ENCODE results near the gene FLCN. TPM values are rescaled to one million over a fixed set of nuclear protein-coding genes. Genes with fewer than 3 reads are reported as not detected.

FLCN gene
- total and polyA plus RNA-seq, 12 donors = 16.0 to 78.2 (median 35.8) TPM

DNA sequence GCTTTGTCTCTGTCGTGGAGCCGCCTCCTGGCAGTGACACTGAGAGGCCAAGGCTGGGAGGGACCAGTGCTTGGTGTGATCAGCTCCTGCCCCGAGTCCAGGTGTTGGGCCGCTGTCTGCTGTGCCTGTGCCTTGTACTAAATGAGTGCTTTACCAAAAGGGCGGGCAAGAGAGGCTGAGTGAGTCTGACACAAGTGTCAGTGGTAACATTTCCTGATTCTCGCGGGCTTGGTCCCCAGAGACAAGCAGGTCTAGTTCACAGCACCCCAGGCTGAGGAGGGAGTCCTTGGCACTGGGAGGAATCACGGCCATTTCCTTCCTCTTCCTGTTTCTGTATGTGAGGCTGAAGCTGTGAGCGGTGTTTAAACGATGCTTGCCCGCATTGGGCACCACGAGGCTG lies 61.1 kb downstream of the FLCN start:
- H3K27me3 ChIP-seq = no peaks in the 10 kb centered on the region
- no peak overlapping the region for H3K4me3 ChIP-seq
- peaks cover 3 to 100% (median 85%) of the 10 kb centered on the region in 9 donors for H3K36me3 ChIP-seq
- peak overlapping the region in 2 of 10 donors; percentile 29 to 35 for H3K27ac ChIP-seq
- no peaks in the 10 kb centered on the region for H3K9me3 ChIP-seq
- TF ChIP-seq CTCF (IDR thresholded peaks at IDR 0.05) = no peak
- H3K4me1 ChIP-seq = peaks cover 7 to 49% (median 34%) of the 10 kb centered on the region in 9 donors
- WGBS, 2 donors = 66 to 77% methylated on average over 12 of the region's 12 CpGs
- ATAC-seq (no peak), DNase-seq (no peak)
- intact Hi-C loops (cut with DNase I) = no loop called here

GRCh38 chr17:17175340-17175739 lies 61.6 kb downstream of the FLCN start:
- no peak for ATAC-seq
- no peak overlapping the region for H3K4me3 ChIP-seq
- peaks cover 3 to 100% (median 79%) of the 10 kb centered on the region in 9 donors for H3K36me3 ChIP-seq
- H3K9me3 ChIP-seq = no peaks in the 10 kb centered on the region
- intact Hi-C loops (cut with DNase I) = no loop called here
- H3K4me1 ChIP-seq = peaks cover 7 to 49% (median 34%) of the 10 kb centered on the region in 9 donors
- H3K27me3 ChIP-seq = no peaks in the 10 kb centered on the region
- WGBS, 2 donors = 89% methylated on average over 8 of the region's 8 CpGs
- H3K27ac ChIP-seq = no peak overlapping the region
- TF ChIP-seq CTCF (IDR thresholded peaks at IDR 0.05) = no peak
- no peak for DNase-seq

DNA sequence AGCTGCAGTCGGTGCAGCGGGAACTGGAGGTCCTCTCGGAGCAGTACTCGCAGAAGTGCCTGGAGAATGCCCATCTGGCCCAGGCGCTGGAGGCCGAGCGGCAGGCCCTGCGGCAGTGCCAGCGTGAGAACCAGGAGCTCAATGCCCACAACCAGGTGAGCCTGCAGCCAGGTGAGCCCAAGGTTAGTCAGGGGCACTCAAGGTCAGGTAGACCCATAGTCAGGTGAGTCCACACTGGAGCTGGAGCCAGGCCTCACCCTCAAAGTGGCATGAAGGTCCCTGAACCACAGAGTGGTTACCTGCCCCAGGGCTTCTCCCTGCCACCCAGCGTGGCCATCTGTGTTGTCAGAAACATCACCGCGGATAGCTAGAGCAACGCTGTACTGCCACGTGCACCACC lies 63.0 kb downstream of the FLCN start:
- Histone ChIP-seq H3K4me1 (peaks cover 4 to 43% (median 32%) of the 10 kb centered on the region in 9 donors), H3K9me3 (no peaks in the 10 kb centered on the region), H3K36me3 (peaks cover 3 to 100% (median 68%) of the 10 kb centered on the region in 9 donors), H3K27ac (peak overlapping the region in 2 of 10 donors; percentile 40 to 54), H3K4me3 (no peak overlapping the region), H3K27me3 (no peaks in the 10 kb centered on the region)
- DNase-seq (no peak), ATAC-seq (no peak)
- TF ChIP-seq CTCF (IDR thresholded peaks at IDR 0.05) = no peak
- 95% methylated on average over 14 of the region's 14 CpGs for WGBS, 2 donors
- intact Hi-C loops (cut with DNase I) = no loop called here

- TF ChIP-seq CTCF (IDR thresholded peaks at IDR 0.05) = no peak
- no peaks in the 10 kb centered on the region for H3K9me3 ChIP-seq
- no peaks in the 10 kb centered on the region for H3K27me3 ChIP-seq
- ATAC-seq (no peak), DNase-seq (no peak)
- H3K4me3 ChIP-seq = no peak overlapping the region
- H3K4me1 ChIP-seq = peaks cover 4 to 43% (median 32%) of the 10 kb centered on the region in 9 donors
- WGBS, 2 donors = 83 to 84% methylated on average over 9 of the region's 9 CpGs
- H3K27ac ChIP-seq = peak overlapping the region in 8 of 10 donors; percentile 12 to 81 (median 56)
- peaks cover 3 to 100% (median 61%) of the 10 kb centered on the region in 9 donors for H3K36me3 ChIP-seq
- intact Hi-C loops (cut with DNase I) = no loop called here
Observed at GRCh38 chr17:17172990-17173389, 64.0 kb downstream of the FLCN start.

Measured in heart right ventricle (tissue), 16 donors.